K562 (cell line): Measurements from ENCODE around the gene SEBOX. TPM values are rescaled to one million over a fixed set of nuclear protein-coding genes. Genes with fewer than 3 reads are reported as not detected.
"Not testable (repeated sequence)": the region's sequence is repeated elsewhere in the genome, so short reads cannot be mapped to it uniquely, and the experiment has no call there.

Experiments used
- ATAC-seq: fragments of 200-7000 bp; cut with Tn5 transposase; 3 replicates; pipeline ENCODE4 v1.9.1; 2020; ENCODE audit warnings: moderate library complexity
- BruUV-seq: library from RNA; stranded (reverse); fragments of 400-500 nt; replicated peaks from 2 replicates; lab custom pipeline; 2021; lab: Mats Ljungman, UMichigan
- CTCF ChIA-PET: fragments of 300-600 bp; formaldehyde crosslinking; extraction: SDS; loops from one replicate; lab custom pipeline; 2021; ENCODE audit warnings: low intra/inter-chr PET ratio; lab: Yijun Ruan, JAX
- POLR2A ChIA-PET: fragments of 300-600, 350-650 bp; sonication (Branson Sonifier 250); formaldehyde crosslinking; extraction: SDS; loops from one replicate; lab custom pipeline; 2021; ENCODE audit warnings: antibody characterized with exemption, inconsistent platforms; lab: Yijun Ruan, JAX
- DNase-seq, 4 experiments: peaks; one replicate each; pipeline versions ENCODE4 v3.0.0 to v3.0.0-alpha.2; 2011 to 2018; ENCODE audit warnings: low spot score in 3 of 4, mixed read lengths in 3 of 4; ENCODE audit errors: extremely low read depth in 1 of 4
- FAIRE-seq: peaks from 2 replicates; lab custom pipeline; 2011; peaks lifted over from hg19 to GRCh38; lab: Jason Lieb, UNC
- H2AFZ ChIP-seq: 2 replicates; pipeline ENCODE4 v1.6.0; 2011; ENCODE audit warnings: low read depth, low read length, control low read depth, inconsistent platforms
- H3K27ac ChIP-seq: fragments of 200-600 bp; 3 replicates; pipeline ENCODE4 v1.8.0; 2011; ENCODE audit warnings: low read depth, mild to moderate bottlenecking, control low read depth, inconsistent platforms, low read length, moderate library complexity, mixed read lengths; ENCODE audit errors: extremely low read depth
- H3K27me3 ChIP-seq, 2 experiments: fragments of 300-600 bp in 1 of 2; 2 replicates in 1 of 2; 3 replicates in 1 of 2; pipeline versions ENCODE4 v1.6.0 to v1.8.0; 2011; ENCODE audit warnings: inconsistent platforms in 2 of 2, low read length in 2 of 2, mild to moderate bottlenecking in 1 of 2, mixed read lengths in 1 of 2, moderate library complexity in 1 of 2; ENCODE audit not compliant: control insufficient read depth in 2 of 2, insufficient read depth in 2 of 2
- H3K36me3 ChIP-seq: fragments of 300-600 bp; 3 replicates; pipeline ENCODE4 v1.8.0; 2011; ENCODE audit warnings: mild to moderate bottlenecking, low read length, inconsistent platforms; ENCODE audit not compliant: control insufficient read depth, insufficient read depth
- H3K4me1 ChIP-seq, 2 experiments: fragments of 200-600 bp in 1 of 2; replicated peaks in 1 of 2; 2 replicates in 1 of 2; 3 replicates in 1 of 2; pipeline versions ENCODE4 v1.5.1 to v1.8.0; 2011; ENCODE audit warnings: inconsistent platforms in 2 of 2, low read length in 2 of 2, mild to moderate bottlenecking in 1 of 2, mixed read lengths in 1 of 2, moderate library complexity in 1 of 2; ENCODE audit not compliant: control insufficient read depth in 2 of 2, insufficient read depth in 2 of 2
- H3K4me2 ChIP-seq: 2 replicates; pipeline ENCODE4 v1.6.1; 2011; ENCODE audit warnings: low read length, control low read depth, inconsistent platforms, mixed read lengths; ENCODE audit not compliant: insufficient read depth
- H3K4me3 ChIP-seq: fragments of 200-600 bp; sonication (generic), shearing (Covaris generic); 2 replicates; pipeline ENCODE4 v1.5.1; 2016; ENCODE audit warnings: control low read depth, inconsistent platforms
- H3K79me2 ChIP-seq: fragments of 200-600 bp; 3 replicates; pipeline ENCODE4 v1.8.0; 2011; ENCODE audit warnings: low read length, inconsistent platforms; ENCODE audit not compliant: control insufficient read depth, insufficient read depth
- H3K9ac ChIP-seq, 2 experiments: 2 replicates each; pipeline versions ENCODE4 v1.6.0 to v1.6.1; 2011; ENCODE audit warnings: low read depth in 2 of 2, low read length in 2 of 2, control low read depth in 1 of 2, inconsistent platforms in 1 of 2, mild to moderate bottlenecking in 1 of 2, mixed read lengths in 1 of 2; ENCODE audit not compliant: insufficient read depth in 1 of 2
- H3K9me1 ChIP-seq: one replicate; pipeline ENCODE4 v1.6.0; 2011; ENCODE audit warnings: inconsistent platforms, mild to moderate bottlenecking, low read length, moderate library complexity; ENCODE audit not compliant: control insufficient read depth, insufficient read depth
- H3K9me3 ChIP-seq: replicated peaks from 2 replicates; pipeline ENCODE4 v1.5.1; 2011; ENCODE audit warnings: low read depth, low read length, inconsistent platforms; ENCODE audit not compliant: control insufficient read depth, insufficient read depth
- H4K20me1 ChIP-seq: replicated peaks from 2 replicates; pipeline ENCODE4 v1.6.1; 2011; ENCODE audit warnings: low read length, inconsistent platforms, mixed read lengths; ENCODE audit not compliant: control insufficient read depth, insufficient read depth
- DEAF1 ChIP-seq: fragments of 450-650 bp; formaldehyde crosslinking; IDR thresholded peaks from 2 replicates; pipeline ENCODE4 v1.4.0; 2020; ENCODE audit warnings: mild to moderate bottlenecking, moderate library complexity
- NEUROD1 ChIP-seq: fragments of 150-350 bp; IDR thresholded peaks from 2 replicates; pipeline ENCODE4 v1.6.1; 2014; ENCODE audit warnings: borderline replicate concordance, low read length, low read depth; ENCODE audit not compliant: partially characterized antibody
- NR0B1 ChIP-seq: fragments of 450-650 bp; IDR thresholded peaks from one replicate; pipeline ENCODE4 v1.6.1; 2018; ENCODE audit warnings: mild to moderate bottlenecking, moderate library complexity; ENCODE audit not compliant: partially characterized antibody
- POLR2B ChIP-seq: fragments of 450-650 bp; IDR thresholded peaks from 2 replicates; pipeline ENCODE4 v1.6.1; 2018; ENCODE audit warnings: low read depth; ENCODE audit not compliant: partially characterized antibody
- SP2 ChIP-seq: IDR thresholded peaks from 2 replicates; pipeline ENCODE4 v1.6.1; 2011; ENCODE audit warnings: mild to moderate bottlenecking, low read depth, low read length, moderate library complexity; ENCODE audit not compliant: poor library complexity, severe bottlenecking; ENCODE audit errors: extremely low read depth
- THRB ChIP-seq: fragments of 450-650 bp; formaldehyde crosslinking; conservative IDR thresholded peaks from 2 replicates; pipeline ENCODE4 v1.4.0; 2022; ENCODE audit warnings: mild to moderate bottlenecking, missing genetic modification characterization
- ZNF655 ChIP-seq: fragments of 250-450 bp; sonication (Bioruptor Pico); IDR thresholded peaks from 2 replicates; pipeline ENCODE4 v1.5.0; 2021
- ZSCAN32 ChIP-seq: fragments of 450-650 bp; formaldehyde crosslinking; IDR thresholded peaks from 2 replicates; pipeline ENCODE4 v1.4.0; 2020; ENCODE audit warnings: mild to moderate bottlenecking, moderate library complexity
- WGBS: fragments of 100-300 bp; shearing (Covaris generic); methylation state at CpG from one replicate; pipeline ENCODE4 v1.1.6; 2016; ENCODE audit warnings: low coverage, mixed read lengths; ENCODE audit not compliant: insufficient coverage; ENCODE audit errors: missing lambda C conversion rate; 5-methylcytosine and 5-hydroxymethylcytosine counted together
- in situ Hi-C: fragments of 300-500 bp; cut with MboI; formaldehyde crosslinking; loops from 4 replicates; pipeline ENCODE4 v1.15.0; 2018; ENCODE audit warnings: inconsistent platforms, mixed read lengths
- intact Hi-C: fragments of 100-400 bp; cut with micrococcal nuclease; formaldehyde crosslinking; loops from 2 replicates; pipeline ENCODE4 v1.14.2; 2022
- polyA plus RNA-seq, 8 experiments: library from polyadenylated mRNA; depleted of rRNA in 4 of 8; stranded (reverse) in 5 of 8; unstranded in 3 of 8; fragments of >200 nt; fragmentation: Nextera tagmentation in 2 of 8; fragmentation: Illumina TruSeq in 1 of 8; extraction: Ambion mirVana in 2 of 8; extraction: Trizol in 1 of 8; gene quantifications; 2 replicates each; pipeline versions ENCODE4 v1.2.1 to v1.2.3, GENCODE V29; 2011 to 2014; ENCODE audit warnings: inconsistent platforms in 1 of 8, missing spikeins in 1 of 8
- total RNA-seq, 7 experiments: library from RNA; depleted of rRNA in 6 of 7; stranded (reverse); fragments of >200 nt in 6 of 7; fragmentation: Illumina TruSeq in 2 of 7; extraction: Trizol in 2 of 7; gene quantifications; 2 replicates each; pipeline versions ENCODE4 v1.2.1 to v1.2.3, GENCODE V29; 2011 to 2021; ENCODE audit warnings: low replicate concordance in 1 of 7

Gene SEBOX
- total and polyA plus RNA-seq, 9 of the 15 experiments (the other 6 are each of a cell fraction or from before 2014, with no cell fraction given), result not detected

GRCh38 chr17:28339431-28339830 is 25.6 kb downstream of the SEBOX start:
- no TSS peak for BruUV-seq
- TF ChIP-seq ZSCAN32, result no peak
- no peak for TF ChIP-seq SP2
- no peak for TF ChIP-seq NR0B1
- no peak for TF ChIP-seq ZNF655 (CRISPR knock-in tag)
- TF ChIP-seq DEAF1 (CRISPR knock-in tag), result no peak
- no peak for TF ChIP-seq POLR2B
- no peak for TF ChIP-seq THRB (CRISPR knock-in tag)
- TF ChIP-seq NEUROD1, result no peak
- Histone ChIP-seq H3K9ac (peak overlapping the region in 1 of 2 experiments; percentile 62; a peak in 1 of 4 replicates), H3K27me3 (no peaks in the 10 kb centered on the region), H4K20me1 (peaks cover 8% of the 10 kb centered on the region; the same call in 1 of the 2 replicates), H2AFZ (no peak overlapping the region), H3K4me2 (no peak overlapping the region), H3K9me1 (peaks cover 2% of the 10 kb centered on the region), H3K4me1 (peaks cover 12 to 22% of the 10 kb centered on the region in 2 experiments; a peak in 4 of 5 replicates), H3K9me3 (no peaks in the 10 kb centered on the region), H3K79me2 (peaks cover 27% of the 10 kb centered on the region), H3K4me3 (no peak overlapping the region), H3K27ac (no peak overlapping the region), H3K36me3 (peaks cover 42% of the 10 kb centered on the region)
- in situ Hi-C loops (no loop called here), intact Hi-C loops (no loop called here)
- FAIRE-seq (no peak), ATAC-seq (no peak), DNase-seq (no peak)
- WGBS, result 79% methylated on average over 13 of the region's 15 CpGs
- ChIA-PET CTCF (no interaction called here), POLR2A (interaction anchor here (1.5 kb wide), 1 partner anchor 11 kb away, joined by 8 read pairs; no protein-coding TSS in a partner anchor)

GRCh38 chr17:28338769-28339212 is 26.2 kb downstream of the SEBOX start:
- H3K4me1 ChIP-seq, result peaks cover 18 to 20% of the 10 kb centered on the region in 2 experiments; a peak in 4 of 5 replicates
- in situ Hi-C loops, BruUV-seq, intact Hi-C loops, H3K4me3 ChIP-seq, ATAC-seq, H3K9me1 ChIP-seq, H3K27me3 ChIP-seq, H3K9ac ChIP-seq, H3K27ac ChIP-seq, H3K4me2 ChIP-seq, FAIRE-seq, H2AFZ ChIP-seq, DNase-seq, H3K9me3 ChIP-seq: not testable (repeated sequence)
- WGBS, result 91% methylated on average over 7 of the region's 8 CpGs
- POLR2A ChIA-PET, result interaction anchor here (1.5 kb wide), 1 partner anchor 12 kb away, joined by 8 read pairs; no protein-coding TSS in a partner anchor
- peaks cover 33% of the 10 kb centered on the region for H3K79me2 ChIP-seq
- H3K36me3 ChIP-seq, result peaks cover 36% of the 10 kb centered on the region
- CTCF ChIA-PET, result interaction anchor here (0.6 kb wide), 1 partner anchor 22 kb away, joined by 3 read pairs; no protein-coding TSS in a partner anchor
- H4K20me1 ChIP-seq, result peaks cover 14% of the 10 kb centered on the region
